Transverse colon (tissue), 3 donors: ENCODE measurements around the gene HECW1.

ENCODE experiments used
- POLR2A ChIP-seq: fragments of 450-650 bp; IDR thresholded peaks from one replicate; pipeline ENCODE4 v1.6.1; 2016; ENCODE audit warnings: antibody characterized with exemption, mild to moderate bottlenecking, moderate library complexity
- TF ChIP-seq, protein P1 (sequence below), 5 experiments: fragments of 200-600 bp in 3 of 5; fragments of 450-650 bp in 2 of 5; sonication (generic) in 3 of 5; IDR thresholded peaks; 1 replicate in 2 of 5; 2 replicates in 3 of 5; pipeline ENCODE4 v1.5.1; 2016 to 2017; ENCODE audit warnings: antibody characterized with exemption in 5 of 5, inconsistent platforms in 3 of 5, mild to moderate bottlenecking in 2 of 5, moderate library complexity in 1 of 5

DNA sequence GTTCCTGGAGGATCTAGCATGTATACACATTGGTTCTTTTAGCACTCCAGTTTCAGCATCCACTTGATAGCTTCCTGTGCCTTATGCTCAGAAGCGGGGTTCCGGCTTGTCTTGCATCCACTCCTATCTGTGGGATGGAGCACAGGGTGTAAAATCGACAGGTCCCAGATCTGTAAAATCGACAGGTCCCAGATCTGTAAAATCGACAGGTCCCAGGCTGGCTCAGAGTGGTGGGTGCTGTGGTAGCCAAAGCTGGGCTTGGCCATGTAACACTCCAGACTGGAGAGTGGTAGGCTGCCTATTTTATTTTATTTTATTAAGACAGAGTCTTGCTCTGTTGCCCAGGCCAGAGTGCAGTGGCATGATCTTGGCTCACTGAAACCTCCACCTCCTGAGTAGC is 30.3 kb downstream of the HECW1 start:
- no peak for TF ChIP-seq POLR2A
- TF ChIP-seq, protein P1, sequence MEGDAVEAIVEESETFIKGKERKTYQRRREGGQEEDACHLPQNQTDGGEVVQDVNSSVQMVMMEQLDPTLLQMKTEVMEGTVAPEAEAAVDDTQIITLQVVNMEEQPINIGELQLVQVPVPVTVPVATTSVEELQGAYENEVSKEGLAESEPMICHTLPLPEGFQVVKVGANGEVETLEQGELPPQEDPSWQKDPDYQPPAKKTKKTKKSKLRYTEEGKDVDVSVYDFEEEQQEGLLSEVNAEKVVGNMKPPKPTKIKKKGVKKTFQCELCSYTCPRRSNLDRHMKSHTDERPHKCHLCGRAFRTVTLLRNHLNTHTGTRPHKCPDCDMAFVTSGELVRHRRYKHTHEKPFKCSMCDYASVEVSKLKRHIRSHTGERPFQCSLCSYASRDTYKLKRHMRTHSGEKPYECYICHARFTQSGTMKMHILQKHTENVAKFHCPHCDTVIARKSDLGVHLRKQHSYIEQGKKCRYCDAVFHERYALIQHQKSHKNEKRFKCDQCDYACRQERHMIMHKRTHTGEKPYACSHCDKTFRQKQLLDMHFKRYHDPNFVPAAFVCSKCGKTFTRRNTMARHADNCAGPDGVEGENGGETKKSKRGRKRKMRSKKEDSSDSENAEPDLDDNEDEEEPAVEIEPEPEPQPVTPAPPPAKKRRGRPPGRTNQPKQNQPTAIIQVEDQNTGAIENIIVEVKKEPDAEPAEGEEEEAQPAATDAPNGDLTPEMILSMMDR (IDR thresholded peaks at IDR 0.05) = no peak
